GM20000 (cell line): ENCODE measurements around the gene AMBN.
"Not testable (repeated sequence)": the region's sequence is repeated elsewhere in the genome, so short reads cannot be mapped to it uniquely, and the experiment has no call there.

ENCODE experiments used
- DNase-seq: peaks from one replicate; pipeline ENCODE4 v3.0.0; 2012; ENCODE audit warnings: low spot score
- TF ChIP-seq, protein P1 (sequence below): IDR thresholded peaks from 2 replicates; pipeline ENCODE4 v1.5.1; 2012; ENCODE audit warnings: mild to moderate bottlenecking, control low read depth; ENCODE audit errors: extremely low read depth, missing control alignments

AMBN gene

DNA sequence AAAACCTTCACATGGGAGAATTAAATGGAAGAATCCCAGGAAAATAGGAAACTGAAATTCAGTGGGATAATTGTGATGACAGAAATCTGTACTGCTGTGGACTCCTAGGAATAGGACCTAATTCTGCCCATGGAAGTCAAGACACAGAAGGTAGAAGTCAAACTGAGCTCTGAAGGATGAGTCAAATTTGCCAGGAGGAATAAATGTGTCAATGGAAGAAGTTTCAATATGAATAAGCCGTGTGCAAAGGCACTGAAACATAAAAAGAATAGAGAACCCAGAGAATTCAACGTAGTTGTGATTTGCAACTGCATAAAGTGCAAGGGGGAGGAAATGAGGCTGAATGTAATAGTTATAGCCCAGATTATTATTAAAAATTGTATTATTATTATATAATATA is 48.1 kb downstream of the AMBN start:
- DNase-seq: no peak
- TF ChIP-seq, protein P1, sequence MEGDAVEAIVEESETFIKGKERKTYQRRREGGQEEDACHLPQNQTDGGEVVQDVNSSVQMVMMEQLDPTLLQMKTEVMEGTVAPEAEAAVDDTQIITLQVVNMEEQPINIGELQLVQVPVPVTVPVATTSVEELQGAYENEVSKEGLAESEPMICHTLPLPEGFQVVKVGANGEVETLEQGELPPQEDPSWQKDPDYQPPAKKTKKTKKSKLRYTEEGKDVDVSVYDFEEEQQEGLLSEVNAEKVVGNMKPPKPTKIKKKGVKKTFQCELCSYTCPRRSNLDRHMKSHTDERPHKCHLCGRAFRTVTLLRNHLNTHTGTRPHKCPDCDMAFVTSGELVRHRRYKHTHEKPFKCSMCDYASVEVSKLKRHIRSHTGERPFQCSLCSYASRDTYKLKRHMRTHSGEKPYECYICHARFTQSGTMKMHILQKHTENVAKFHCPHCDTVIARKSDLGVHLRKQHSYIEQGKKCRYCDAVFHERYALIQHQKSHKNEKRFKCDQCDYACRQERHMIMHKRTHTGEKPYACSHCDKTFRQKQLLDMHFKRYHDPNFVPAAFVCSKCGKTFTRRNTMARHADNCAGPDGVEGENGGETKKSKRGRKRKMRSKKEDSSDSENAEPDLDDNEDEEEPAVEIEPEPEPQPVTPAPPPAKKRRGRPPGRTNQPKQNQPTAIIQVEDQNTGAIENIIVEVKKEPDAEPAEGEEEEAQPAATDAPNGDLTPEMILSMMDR: no peak

DNA sequence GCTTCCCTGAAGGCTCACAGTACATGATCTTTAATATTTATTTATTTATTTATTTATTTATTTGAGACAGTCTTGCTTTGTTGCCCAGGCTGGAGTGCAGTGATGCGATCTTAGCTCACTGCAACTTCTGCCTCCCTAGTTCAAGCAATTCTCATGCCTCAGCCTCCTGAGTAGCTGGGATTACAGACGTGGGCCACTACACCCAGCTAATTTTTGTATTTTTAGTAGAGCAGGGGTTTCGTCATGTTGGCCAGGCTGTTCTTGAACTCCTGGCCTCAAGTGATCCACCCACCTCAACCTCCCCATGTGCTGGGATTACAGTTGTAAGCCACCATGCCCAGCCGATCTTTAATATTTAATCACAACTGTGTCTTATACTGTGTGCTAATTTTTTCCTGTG is 58.7 kb downstream of the AMBN start:
- DNase-seq: not testable (repeated sequence)

DNA sequence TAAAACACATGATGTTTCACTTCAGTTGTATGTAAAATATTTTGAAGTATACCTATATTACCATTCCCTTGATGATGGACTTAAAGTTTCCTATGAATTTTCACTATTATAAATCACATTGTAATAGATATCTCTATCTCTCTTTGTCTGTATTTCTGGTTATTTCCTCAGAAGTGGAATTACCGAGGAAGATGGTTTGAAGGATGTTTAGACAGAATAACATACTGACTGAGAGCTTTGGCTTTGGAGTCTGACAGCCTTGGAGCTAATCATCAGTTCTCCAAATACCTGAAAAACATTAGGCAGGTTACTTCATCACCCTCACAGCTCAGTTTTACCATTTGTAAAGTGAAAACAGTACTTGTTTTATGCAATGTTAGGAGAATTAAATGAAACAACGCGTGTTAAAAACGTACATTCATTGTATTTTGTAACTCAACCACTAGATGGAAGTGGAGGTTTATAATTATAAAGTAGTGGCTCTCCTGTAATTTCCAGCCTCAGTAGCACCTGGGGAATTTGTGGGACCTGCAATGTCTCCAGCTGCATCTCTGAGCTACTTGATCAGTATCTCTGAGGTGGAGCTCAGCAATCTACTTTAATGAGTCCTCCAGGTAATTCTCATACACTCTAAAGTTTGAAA is 59.9 kb downstream of the AMBN start:
- peak; percentile 33 for DNase-seq
- TF ChIP-seq, protein P1: no peak

DNA sequence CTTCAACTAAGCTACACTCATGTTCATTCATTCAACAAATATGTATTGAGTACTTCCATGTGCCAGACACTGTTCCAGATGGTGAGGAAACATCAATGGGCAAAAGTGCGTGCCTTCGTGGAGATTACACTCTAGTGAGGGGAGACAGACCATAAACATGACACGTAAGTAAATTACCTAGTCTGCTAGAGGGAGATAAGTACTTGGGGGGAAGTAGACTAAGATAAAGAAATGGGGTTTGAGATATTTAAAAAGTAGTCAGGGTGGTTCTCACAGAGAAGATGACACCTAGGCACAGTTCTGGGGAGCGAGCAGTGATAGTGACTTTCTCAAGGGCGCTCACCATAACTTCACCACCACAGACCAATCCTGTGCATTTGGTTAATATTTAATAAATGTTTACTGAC is 62.6 kb downstream of the AMBN start:
- DNase-seq: no peak
- TF ChIP-seq, protein P1: no peak
